HEK293T (cell line): Measurements from ENCODE around the gene LCN15.

Source experiments
- FOXA1 ChIP-seq: fragments of 450-650 bp; IDR thresholded peaks from 2 replicates; pipeline ENCODE4 v1.6.1; 2016; ENCODE audit warnings: mild to moderate bottlenecking
- TARDBP ChIP-seq: fragments of 450-650 bp; IDR thresholded peaks from 2 replicates; pipeline ENCODE4 v1.6.1; 2016
- ZNF384 ChIP-seq: fragments of 450-650 bp; IDR thresholded peaks from 2 replicates; pipeline ENCODE4 v1.6.1; 2016

DNA sequence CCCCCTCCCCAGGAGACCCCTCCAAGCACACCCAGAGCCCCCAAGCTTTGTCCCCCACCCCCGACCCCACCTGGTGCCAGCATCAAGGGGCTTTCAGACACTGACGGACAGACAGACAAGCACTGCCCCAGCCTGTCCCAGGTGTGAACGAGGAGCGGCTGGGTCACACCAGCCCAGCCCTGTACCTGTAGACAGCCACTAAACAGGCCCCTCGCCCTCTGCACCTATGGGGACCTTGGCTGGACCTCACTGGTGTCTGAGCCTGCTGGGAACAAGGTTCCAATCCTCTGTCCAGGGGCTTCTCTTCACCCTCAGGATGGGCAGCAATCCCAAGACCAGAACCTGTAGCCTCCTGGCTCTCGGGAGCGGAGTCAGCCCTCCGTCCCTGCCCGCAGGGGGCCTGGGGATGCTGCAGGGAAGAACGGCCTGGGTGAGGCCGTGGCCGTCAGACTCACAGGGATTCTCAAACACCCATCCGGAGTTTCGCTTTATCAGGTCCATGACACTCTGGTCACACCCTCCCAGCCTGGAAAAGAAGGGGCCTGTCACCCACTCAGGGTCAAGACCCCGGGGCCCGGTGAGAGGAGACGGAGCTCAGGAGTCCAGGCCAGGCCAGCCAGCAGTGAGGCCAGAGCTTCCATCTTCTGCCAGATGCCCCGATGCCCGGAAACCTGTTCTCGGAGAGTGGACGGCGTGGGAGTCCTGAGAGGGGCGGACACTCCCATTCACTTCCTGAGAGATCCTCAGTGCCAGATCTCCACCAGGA, 18.7 kb downstream of the LCN15 start:
- TF ChIP-seq FOXA1 (no peak), ZNF384 (no peak), TARDBP (no peak)
